ENCODE results near the gene OPN1SW. TPM values are rescaled to one million over a fixed set of nuclear protein-coding genes. Genes with fewer than 3 reads are reported as not detected.

Gene OPN1SW
- total and polyA plus RNA-seq, 9 of the 15 experiments (the other 6 are each of a cell fraction or from before 2014, with no cell fraction given) = 0.84 to 1.0 TPM; not detected in 7

DNA sequence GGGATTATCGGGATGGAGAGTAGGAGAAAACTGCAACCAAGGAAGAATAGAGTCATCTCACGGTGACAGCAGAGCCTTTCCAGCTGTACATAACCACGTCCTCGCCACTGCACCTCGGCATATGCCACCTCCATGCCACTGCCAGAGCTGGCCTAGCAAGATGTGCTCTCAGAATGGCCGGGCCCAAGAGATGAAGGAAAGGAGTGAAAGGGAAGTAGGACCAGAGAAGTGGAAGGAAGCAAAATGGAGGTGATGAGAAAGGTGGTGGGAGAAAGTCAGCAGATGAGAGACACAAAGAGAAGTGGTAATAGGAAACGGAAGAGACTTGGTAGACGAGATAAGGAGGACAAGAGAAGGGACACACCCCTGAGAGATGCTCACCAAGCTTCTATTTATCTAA is 44.4 kb downstream of the OPN1SW start (continued):
- TF ChIP-seq, protein P1, sequence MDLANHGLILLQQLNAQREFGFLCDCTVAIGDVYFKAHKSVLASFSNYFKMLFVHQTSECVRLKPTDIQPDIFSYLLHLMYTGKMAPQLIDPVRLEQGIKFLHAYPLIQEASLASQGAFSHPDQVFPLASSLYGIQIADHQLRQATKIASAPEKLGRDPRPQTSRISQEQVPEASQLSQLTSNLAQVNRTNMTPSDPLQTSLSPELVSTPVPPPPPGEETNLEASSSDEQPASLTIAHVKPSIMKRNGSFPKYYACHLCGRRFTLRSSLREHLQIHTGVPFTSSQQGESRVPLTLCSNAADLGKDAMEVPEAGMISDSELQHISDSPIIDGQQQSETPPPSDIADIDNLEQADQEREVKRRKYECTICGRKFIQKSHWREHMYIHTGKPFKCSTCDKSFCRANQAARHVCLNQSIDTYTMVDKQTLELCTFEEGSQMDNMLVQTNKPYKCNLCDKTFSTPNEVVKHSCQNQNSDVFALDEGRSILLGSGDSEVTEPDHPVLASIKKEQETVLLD (IDR thresholded peaks at IDR 0.05) = peak; percentile 62; the same call in 1 of the 2 replicates
- TF ChIP-seq RCOR1 (IDR thresholded peaks at IDR 0.05; ENCODE audit: borderline replicate concordance in 1 of 2, low read depth in 2 of 2, low read length in 2 of 2) = peak in 1 of 2 experiments; percentile 80; a peak in 2 of 4 replicates
- peak; percentile 90 for TF ChIP-seq EHMT2 (IDR thresholded peaks at IDR 0.05)
- 0 out of 2 replicates have a peak, but pooled peaks have one; percentile 22 for TF ChIP-seq SMARCE1 (IDR thresholded peaks at IDR 0.05)
- TF ChIP-seq CBX8 (IDR thresholded peaks at IDR 0.05; ENCODE audit: borderline replicate concordance, extremely low read depth, low read depth, low read length, poor library complexity, severe bottlenecking) = no peak
- TF ChIP-seq SOX6 (IDR thresholded peaks at IDR 0.05) = peak; percentile 54; the same call in 1 of the 2 replicates
- 0 out of 2 replicates have a peak, but pooled peaks have one; percentile 18 for TF ChIP-seq BCOR (IDR thresholded peaks at IDR 0.05)
- peak in 1 of 2 experiments; percentile 15; a peak in 1 of 4 replicates for TF ChIP-seq FOXK2 (conservative IDR thresholded peaks at IDR 0.05 in 1 of 2, IDR thresholded peaks at IDR 0.05 in 1 of 2; ENCODE audit: low read depth in 2 of 2)
- no peak for TF ChIP-seq SMAD2 (IDR thresholded peaks at IDR 0.05; ENCODE audit: low read depth, low read length)
- TF ChIP-seq ZNF324 (CRISPR knock-in tag; IDR thresholded peaks at IDR 0.05) = no peak
- 0 out of 2 replicates have a peak, but pooled peaks have one; percentile 71 for TF ChIP-seq ZNF695 (CRISPR knock-in tag; IDR thresholded peaks at IDR 0.05)
- 0 out of 2 replicates have a peak, but pooled peaks have one; percentile 54 for TF ChIP-seq ERF (CRISPR knock-in tag; IDR thresholded peaks at IDR 0.05)
- TF ChIP-seq HDGF (IDR thresholded peaks at IDR 0.05) = peak; percentile 66; the same call in 1 of the 2 replicates
- TF ChIP-seq ARID2 (IDR thresholded peaks at IDR 0.05) = 0 out of 2 replicates have a peak, but pooled peaks have one; percentile 28
- TF ChIP-seq, protein P2, sequence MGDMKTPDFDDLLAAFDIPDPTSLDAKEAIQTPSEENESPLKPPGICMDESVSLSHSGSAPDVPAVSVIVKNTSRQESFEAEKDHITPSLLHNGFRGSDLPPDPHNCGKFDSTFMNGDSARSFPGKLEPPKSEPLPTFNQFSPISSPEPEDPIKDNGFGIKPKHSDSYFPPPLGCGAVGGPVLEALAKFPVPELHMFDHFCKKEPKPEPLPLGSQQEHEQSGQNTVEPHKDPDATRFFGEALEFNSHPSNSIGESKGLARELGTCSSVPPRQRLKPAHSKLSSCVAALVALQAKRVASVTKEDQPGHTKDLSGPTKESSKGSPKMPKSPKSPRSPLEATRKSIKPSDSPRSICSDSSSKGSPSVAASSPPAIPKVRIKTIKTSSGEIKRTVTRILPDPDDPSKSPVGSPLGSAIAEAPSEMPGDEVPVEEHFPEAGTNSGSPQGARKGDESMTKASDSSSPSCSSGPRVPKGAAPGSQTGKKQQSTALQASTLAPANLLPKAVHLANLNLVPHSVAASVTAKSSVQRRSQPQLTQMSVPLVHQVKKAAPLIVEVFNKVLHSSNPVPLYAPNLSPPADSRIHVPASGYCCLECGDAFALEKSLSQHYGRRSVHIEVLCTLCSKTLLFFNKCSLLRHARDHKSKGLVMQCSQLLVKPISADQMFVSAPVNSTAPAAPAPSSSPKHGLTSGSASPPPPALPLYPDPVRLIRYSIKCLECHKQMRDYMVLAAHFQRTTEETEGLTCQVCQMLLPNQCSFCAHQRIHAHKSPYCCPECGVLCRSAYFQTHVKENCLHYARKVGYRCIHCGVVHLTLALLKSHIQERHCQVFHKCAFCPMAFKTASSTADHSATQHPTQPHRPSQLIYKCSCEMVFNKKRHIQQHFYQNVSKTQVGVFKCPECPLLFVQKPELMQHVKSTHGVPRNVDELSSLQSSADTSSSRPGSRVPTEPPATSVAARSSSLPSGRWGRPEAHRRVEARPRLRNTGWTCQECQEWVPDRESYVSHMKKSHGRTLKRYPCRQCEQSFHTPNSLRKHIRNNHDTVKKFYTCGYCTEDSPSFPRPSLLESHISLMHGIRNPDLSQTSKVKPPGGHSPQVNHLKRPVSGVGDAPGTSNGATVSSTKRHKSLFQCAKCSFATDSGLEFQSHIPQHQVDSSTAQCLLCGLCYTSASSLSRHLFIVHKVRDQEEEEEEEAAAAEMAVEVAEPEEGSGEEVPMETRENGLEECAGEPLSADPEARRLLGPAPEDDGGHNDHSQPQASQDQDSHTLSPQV (IDR thresholded peaks at IDR 0.05) = peak; percentile 55; the same call in 1 of the 2 replicates
- peak; percentile 14; the same call in 1 of the 2 replicates for TF ChIP-seq SPI1 (IDR thresholded peaks at IDR 0.05; ENCODE audit: borderline replicate concordance, low read depth, low read length)
- TF ChIP-seq, protein P3, sequence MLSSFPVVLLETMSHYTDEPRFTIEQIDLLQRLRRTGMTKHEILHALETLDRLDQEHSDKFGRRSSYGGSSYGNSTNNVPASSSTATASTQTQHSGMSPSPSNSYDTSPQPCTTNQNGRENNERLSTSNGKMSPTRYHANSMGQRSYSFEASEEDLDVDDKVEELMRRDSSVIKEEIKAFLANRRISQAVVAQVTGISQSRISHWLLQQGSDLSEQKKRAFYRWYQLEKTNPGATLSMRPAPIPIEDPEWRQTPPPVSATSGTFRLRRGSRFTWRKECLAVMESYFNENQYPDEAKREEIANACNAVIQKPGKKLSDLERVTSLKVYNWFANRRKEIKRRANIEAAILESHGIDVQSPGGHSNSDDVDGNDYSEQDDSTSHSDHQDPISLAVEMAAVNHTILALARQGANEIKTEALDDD (IDR thresholded peaks at IDR 0.05) = peak; percentile 21; the same call in 1 of the 2 replicates
- TF ChIP-seq ZEB2 (IDR thresholded peaks at IDR 0.05) = peak; percentile 61; the same call in 1 of the 2 replicates
- no peak for TF ChIP-seq ZNF146 (CRISPR knock-in tag; IDR thresholded peaks at IDR 0.05; ENCODE audit: unreplicated experiment)
- TF ChIP-seq KLF1 (tag; IDR thresholded peaks at IDR 0.05) = no peak
- TF ChIP-seq ZNF217 (CRISPR knock-in tag; IDR thresholded peaks at IDR 0.05) = no peak
- peak in 1 of 3 experiments; percentile 58 for TF ChIP-seq YY1 (IDR thresholded peaks at IDR 0.05; ENCODE audit: borderline replicate concordance in 1 of 3, control insufficient read depth in 1 of 3, extremely low read depth in 1 of 3, insufficient read depth in 3 of 3, insufficient read length in 1 of 3, insufficient replicate concordance in 2 of 3, low read depth in 1 of 3, low read length in 2 of 3)
- TF ChIP-seq PHB2 (IDR thresholded peaks at IDR 0.05; ENCODE audit: low read depth) = no peak

Measured in K562 (cell line).